GM12878 (cell line): ENCODE results near the gene PNPO. TPM values are rescaled to one million over a fixed set of nuclear protein-coding genes. Genes with fewer than 3 reads are reported as not detected.

Experiments used
- ATF2 ChIP-seq: IDR thresholded peaks from 2 replicates; pipeline ENCODE4 v1.6.1; 2012; ENCODE audit warnings: low read length, inconsistent platforms
- ATF7 ChIP-seq: fragments of 450-650 bp; IDR thresholded peaks from 2 replicates; pipeline ENCODE4 v1.6.1; 2016; ENCODE audit warnings: low read depth, mild to moderate bottlenecking
- CEBPZ ChIP-seq: fragments of 150-350 bp; IDR thresholded peaks from 2 replicates; pipeline ENCODE4 v1.6.1; 2016; ENCODE audit warnings: low read depth, low read length
- GABPA ChIP-seq: IDR thresholded peaks from 2 replicates; pipeline ENCODE4 v1.6.1; 2014; ENCODE audit warnings: antibody characterized with exemption, low read depth, mild to moderate bottlenecking, inconsistent platforms
- SKIL ChIP-seq: fragments of 450-650 bp; IDR thresholded peaks from 2 replicates; pipeline ENCODE4 v1.6.1; 2017; ENCODE audit warnings: mild to moderate bottlenecking, low read depth, inconsistent platforms; ENCODE audit not compliant: poor library complexity, severe bottlenecking
- STAT1 ChIP-seq: fragments of 450-650 bp; conservative IDR thresholded peaks from 2 replicates; pipeline ENCODE4 v1.6.1; 2014; ENCODE audit warnings: antibody characterized with exemption, mild to moderate bottlenecking
- STAT3 ChIP-seq: IDR thresholded peaks from 2 replicates; pipeline ENCODE4 v1.6.1; 2011; ENCODE audit warnings: low read depth, low read length, improper control_type of control experiment
- polyA plus RNA-seq, 11 experiments: library from polyadenylated mRNA; depleted of rRNA in 4 of 11; unstranded in 6 of 11; stranded (reverse) in 5 of 11; fragments of >200 nt; fragmentation: Nextera tagmentation in 4 of 11; fragmentation: Illumina TruSeq in 1 of 11; extraction: Ambion mirVana in 4 of 11; extraction: Trizol in 1 of 11; gene quantifications; 1 replicate in 1 of 11; 2 replicates in 10 of 11; pipeline versions ENCODE4 v1.2.1 to v1.2.3, GENCODE V29; 2011 to 2016; ENCODE audit warnings: inconsistent platforms in 2 of 11, missing spikeins in 2 of 11, low read depth in 1 of 11
- total RNA-seq, 4 experiments: library from RNA; depleted of rRNA in 3 of 4; stranded (reverse); fragments of >200 nt in 3 of 4; fragmentation: Illumina TruSeq in 1 of 4; extraction: Trizol in 1 of 4; gene quantifications; 2 replicates each; pipeline versions ENCODE4 v1.2.1 to v1.2.3, GENCODE V29; 2013 to 2021

PNPO gene
- total and polyA plus RNA-seq, 10 of the 15 experiments (the other 5 are each of a cell fraction or from before 2014, with no cell fraction given), result 13.9 to 52.6 (median 37.3) TPM

- no peak for TF ChIP-seq CEBPZ
- no peak for TF ChIP-seq ATF7
- TF ChIP-seq ATF2, result no peak
- no peak for TF ChIP-seq STAT1
- TF ChIP-seq GABPA, result no peak
- TF ChIP-seq STAT3, result no peak
- no peak for TF ChIP-seq SKIL
These were observed 54.8 kb downstream of the PNPO start (continued) for GRCh38 chr17:47996201-47996600.
